Endothelial cell (in vitro differentiated cells): ENCODE results near the gene ANKRD1. TPM values are rescaled to one million over a fixed set of nuclear protein-coding genes. Genes with fewer than 3 reads are reported as not detected.

Experiments
- DNase-seq: peaks from one replicate; pipeline ENCODE4 v3.0.0; 2021; ENCODE audit warnings: low spot score
- H3K27ac Mint-ChIP-seq: one replicate; pipeline ENCODE4 v1.8.0; 2021; ENCODE audit warnings: mixed read lengths, inconsistent platforms; ENCODE audit not compliant: unreplicated experiment
- H3K27me3 Mint-ChIP-seq: one replicate; pipeline ENCODE4 v1.8.0; 2021; ENCODE audit warnings: mild to moderate bottlenecking, moderate library complexity, mixed read lengths, inconsistent platforms; ENCODE audit not compliant: unreplicated experiment
- H3K36me3 Mint-ChIP-seq: one replicate; pipeline ENCODE4 v1.8.0; 2021; ENCODE audit warnings: mild to moderate bottlenecking, low read depth, mixed read lengths, inconsistent platforms; ENCODE audit not compliant: unreplicated experiment
- H3K4me1 Mint-ChIP-seq: one replicate; pipeline ENCODE4 v1.8.0; 2021; ENCODE audit warnings: mild to moderate bottlenecking, mixed read lengths, inconsistent platforms; ENCODE audit not compliant: unreplicated experiment
- H3K4me3 Mint-ChIP-seq: one replicate; pipeline ENCODE4 v1.8.0; 2021; ENCODE audit warnings: mild to moderate bottlenecking, mixed read lengths, inconsistent platforms; ENCODE audit not compliant: unreplicated experiment
- H3K9me3 Mint-ChIP-seq: one replicate; pipeline ENCODE4 v1.8.0; 2021; ENCODE audit warnings: mixed read lengths, inconsistent platforms; ENCODE audit not compliant: unreplicated experiment
- total RNA-seq: library from RNA; stranded (reverse); fragmentation: NEBNext Ultra II Directional; extraction: Animal tissue kit (Norgen Biotek cat#: 25700); gene quantifications from one replicate; pipeline ENCODE4 v1.2.1, GENCODE V29; 2021; ENCODE audit not compliant: unreplicated experiment
- TF ChIP-seq, protein P1 (sequence below): fragments of 200-600 bp; sonication (generic); IDR thresholded peaks from one replicate; pipeline ENCODE4 v1.5.0; 2021; ENCODE audit warnings: antibody characterized with exemption; ENCODE audit not compliant: unreplicated experiment

ANKRD1 gene
- total RNA-seq, 1 donor from 2014 or later: 0.82 TPM

DNA sequence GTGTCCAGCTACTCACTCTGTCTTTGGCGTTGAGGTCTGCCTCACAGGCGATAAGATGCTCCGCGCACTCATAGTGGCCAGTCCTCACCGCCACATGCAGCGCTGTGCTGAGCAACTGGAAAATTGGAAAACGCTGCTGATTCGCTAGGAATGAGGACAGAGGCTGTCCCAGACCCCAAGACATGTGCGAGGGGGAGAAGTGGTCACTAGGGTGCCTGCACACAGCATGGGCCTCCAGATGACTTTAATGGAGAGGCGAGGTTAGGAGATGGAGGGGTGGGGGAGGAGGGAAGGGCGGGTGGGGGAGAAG lies 5.2 kb downstream of the ANKRD1 start:
- Mint-ChIP-seq H3K27me3 (peaks cover 5% of the 10 kb centered on the region), H3K27ac (no peak overlapping the region), H3K4me3 (no peak overlapping the region), H3K9me3 (no peaks in the 10 kb centered on the region), H3K36me3 (no peaks in the 10 kb centered on the region), H3K4me1 (peaks cover 16% of the 10 kb centered on the region)
- no peak for DNase-seq
- TF ChIP-seq, protein P1, sequence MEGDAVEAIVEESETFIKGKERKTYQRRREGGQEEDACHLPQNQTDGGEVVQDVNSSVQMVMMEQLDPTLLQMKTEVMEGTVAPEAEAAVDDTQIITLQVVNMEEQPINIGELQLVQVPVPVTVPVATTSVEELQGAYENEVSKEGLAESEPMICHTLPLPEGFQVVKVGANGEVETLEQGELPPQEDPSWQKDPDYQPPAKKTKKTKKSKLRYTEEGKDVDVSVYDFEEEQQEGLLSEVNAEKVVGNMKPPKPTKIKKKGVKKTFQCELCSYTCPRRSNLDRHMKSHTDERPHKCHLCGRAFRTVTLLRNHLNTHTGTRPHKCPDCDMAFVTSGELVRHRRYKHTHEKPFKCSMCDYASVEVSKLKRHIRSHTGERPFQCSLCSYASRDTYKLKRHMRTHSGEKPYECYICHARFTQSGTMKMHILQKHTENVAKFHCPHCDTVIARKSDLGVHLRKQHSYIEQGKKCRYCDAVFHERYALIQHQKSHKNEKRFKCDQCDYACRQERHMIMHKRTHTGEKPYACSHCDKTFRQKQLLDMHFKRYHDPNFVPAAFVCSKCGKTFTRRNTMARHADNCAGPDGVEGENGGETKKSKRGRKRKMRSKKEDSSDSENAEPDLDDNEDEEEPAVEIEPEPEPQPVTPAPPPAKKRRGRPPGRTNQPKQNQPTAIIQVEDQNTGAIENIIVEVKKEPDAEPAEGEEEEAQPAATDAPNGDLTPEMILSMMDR: no peak

DNA sequence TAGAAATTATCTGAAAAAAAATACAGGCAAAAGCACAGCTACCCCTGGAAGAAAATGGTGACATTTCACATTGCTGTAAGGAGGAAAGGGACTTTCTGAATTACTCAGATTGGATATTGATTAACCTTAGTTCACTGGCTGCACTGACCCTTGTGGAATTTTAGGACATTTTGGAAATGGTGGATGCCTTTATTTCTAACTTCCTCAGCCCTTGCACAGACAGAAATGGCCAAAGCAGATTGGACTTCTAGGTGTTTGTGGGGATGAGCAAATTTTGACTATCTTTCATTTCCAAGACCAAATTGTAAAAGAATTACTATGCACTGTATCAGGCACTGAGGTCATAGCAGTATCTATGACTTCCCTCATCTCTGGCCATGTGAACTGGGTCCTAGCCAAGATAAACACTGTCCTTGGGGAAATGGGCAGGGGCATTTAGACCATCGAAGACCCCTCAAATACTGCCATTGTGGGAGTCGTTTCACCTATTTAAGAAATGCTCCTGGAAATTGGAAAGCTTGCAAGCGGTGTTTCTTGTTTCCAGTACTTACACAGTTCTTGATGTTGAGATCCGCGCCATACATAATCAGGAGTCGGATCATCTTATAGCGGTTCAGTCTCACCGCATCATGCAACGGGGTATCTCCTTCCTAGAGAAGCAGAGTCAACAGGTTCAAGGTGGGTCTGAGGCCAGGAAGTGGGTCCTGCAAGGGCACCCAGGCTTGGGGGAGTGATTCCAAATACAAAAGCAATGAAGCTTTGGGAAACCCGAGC lies 5.7 kb downstream of the ANKRD1 start:
- Mint-ChIP-seq H3K27ac (no peak overlapping the region), H3K4me1 (peaks cover 11% of the 10 kb centered on the region), H3K9me3 (no peaks in the 10 kb centered on the region), H3K4me3 (no peak overlapping the region), H3K36me3 (no peaks in the 10 kb centered on the region), H3K27me3 (peaks cover 5% of the 10 kb centered on the region)
- DNase-seq: no peak
- TF ChIP-seq, protein P1: no peak

DNA sequence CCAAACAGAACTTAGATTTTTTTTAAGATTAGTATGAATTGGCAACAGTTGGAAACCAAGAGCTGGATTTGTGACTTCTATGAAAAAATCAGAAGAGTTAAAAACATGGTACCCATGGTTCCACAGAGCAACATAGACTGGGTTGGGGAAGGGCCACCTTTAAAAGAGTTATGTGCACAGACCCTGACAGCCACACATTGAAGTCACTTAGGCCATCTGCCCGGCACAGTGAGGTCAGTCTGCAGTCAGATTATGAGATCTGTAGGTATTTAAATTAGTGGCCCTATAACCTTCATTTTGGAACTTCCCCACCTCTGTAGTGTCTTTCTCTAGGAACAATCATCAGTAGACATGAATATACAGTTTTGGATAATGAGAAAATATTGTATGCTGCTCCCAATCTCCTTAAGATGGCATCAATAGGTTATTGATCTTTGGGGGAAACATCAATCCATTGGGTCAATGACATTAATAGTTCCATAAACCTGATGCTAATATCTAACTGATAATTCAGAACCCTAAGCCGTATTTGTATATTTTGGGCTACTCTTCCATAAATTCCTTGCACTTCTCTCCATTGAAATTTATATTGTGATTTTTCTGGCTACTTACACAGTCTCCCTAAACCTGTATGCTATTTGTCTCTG lies 7.0 kb downstream of the ANKRD1 start:
- no peaks in the 10 kb centered on the region for H3K36me3 Mint-ChIP-seq
- TF ChIP-seq, protein P1: no peak
- H3K27ac Mint-ChIP-seq: no peak overlapping the region
- H3K27me3 Mint-ChIP-seq: peaks cover 6% of the 10 kb centered on the region
- H3K4me3 Mint-ChIP-seq: no peak overlapping the region
- peaks cover 11% of the 10 kb centered on the region for H3K4me1 Mint-ChIP-seq
- no peaks in the 10 kb centered on the region for H3K9me3 Mint-ChIP-seq
- DNase-seq: no peak

DNA sequence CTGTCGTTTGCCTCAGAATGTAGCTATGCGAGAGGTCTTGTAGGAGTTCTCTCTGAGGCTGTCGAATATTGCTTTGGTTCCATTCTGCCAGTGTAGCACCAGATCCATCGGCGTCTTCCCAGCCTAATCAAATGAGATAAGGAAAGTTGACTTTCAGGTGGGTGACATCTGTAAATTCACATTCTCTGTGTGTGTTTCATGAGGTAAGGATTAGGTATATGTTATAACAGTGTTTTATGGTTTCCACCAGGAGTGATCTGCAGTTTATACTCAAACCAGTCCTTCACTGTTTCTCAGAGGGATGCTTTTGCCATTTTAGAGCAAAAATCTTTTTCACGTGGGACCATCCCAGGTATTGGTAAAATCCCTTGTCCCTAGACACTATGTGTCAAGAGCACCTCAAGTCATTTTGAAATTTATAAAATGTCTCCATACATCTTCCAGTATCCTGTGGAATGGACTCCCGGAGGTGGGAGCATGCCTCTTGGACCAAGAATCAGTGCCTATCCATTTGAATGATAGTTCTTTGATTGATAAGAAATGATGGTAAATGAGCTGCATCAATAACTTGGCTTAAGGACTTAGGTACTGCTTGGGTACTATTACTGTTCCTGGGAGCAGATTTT lies 7.9 kb downstream of the ANKRD1 start:
- no peak overlapping the region for H3K27ac Mint-ChIP-seq
- H3K27me3 Mint-ChIP-seq: peaks cover 6% of the 10 kb centered on the region
- TF ChIP-seq, protein P1: no peak
- H3K36me3 Mint-ChIP-seq: no peaks in the 10 kb centered on the region
- DNase-seq: no peak
- peaks cover 11% of the 10 kb centered on the region for H3K4me1 Mint-ChIP-seq
- H3K4me3 Mint-ChIP-seq: no peak overlapping the region
- no peaks in the 10 kb centered on the region for H3K9me3 Mint-ChIP-seq

- Mint-ChIP-seq H3K27ac (peak overlapping the region; percentile 50), H3K36me3 (no peaks in the 10 kb centered on the region), H3K27me3 (peaks cover 6% of the 10 kb centered on the region), H3K9me3 (no peaks in the 10 kb centered on the region), H3K4me3 (no peak overlapping the region), H3K4me1 (peaks cover 11% of the 10 kb centered on the region)
- TF ChIP-seq, protein P1: no peak
- no peak for DNase-seq
Measured at GRCh38 chr10:90912174-90912573, 8.7 kb downstream of the ANKRD1 start.
